NAMALWA (cell line): ENCODE measurements around the gene ACVR1.

Source experiments
- DNase-seq: peaks from one replicate; pipeline ENCODE4 v3.0.0-alpha.2; 2015; ENCODE audit warnings: low spot score

The ACVR1 gene

DNA sequence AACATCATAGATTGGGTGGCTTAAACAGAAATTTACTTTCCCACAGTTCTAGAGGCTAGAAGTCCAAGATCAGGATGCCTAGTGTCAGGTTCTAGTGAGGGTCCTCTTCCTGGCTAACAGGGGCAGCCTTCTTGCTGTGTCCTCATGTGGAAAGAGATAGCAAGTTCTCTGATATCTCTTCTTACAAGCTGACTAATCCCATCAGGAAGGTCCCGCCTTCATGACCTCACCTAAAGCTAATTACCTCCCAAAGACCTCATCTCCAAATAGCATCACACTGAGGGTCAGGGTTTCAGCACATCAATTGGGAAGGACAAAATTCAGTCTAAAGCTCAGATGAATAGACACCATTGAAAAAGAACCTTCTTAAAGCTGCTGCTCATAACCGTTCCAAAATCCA, 22.9 kb downstream of the ACVR1 start:
- no peak for DNase-seq

GRCh38 chr2:157849591-157849990, 26.5 kb downstream of the ACVR1 start:
- no peak for DNase-seq

DNA sequence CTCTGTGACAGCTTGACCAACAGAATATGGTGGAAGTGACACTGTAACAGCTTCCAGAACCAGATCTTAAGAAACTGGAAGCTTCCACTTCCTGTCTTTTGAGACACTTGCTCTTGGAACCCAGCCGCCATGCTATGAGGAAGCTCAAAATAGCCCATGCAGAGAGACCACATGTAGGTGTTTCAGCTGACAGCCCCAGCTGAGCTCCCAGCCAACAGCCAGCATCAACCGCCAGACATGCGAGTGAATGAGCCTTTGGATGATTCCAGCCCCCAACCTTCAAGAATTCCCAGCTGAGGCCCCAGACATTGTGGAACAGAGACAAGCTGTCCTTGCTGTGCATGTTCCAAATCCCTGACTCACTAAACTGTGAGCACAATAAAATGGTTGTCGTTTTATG, 27.9 kb downstream of the ACVR1 start:
- no peak for DNase-seq

DNA sequence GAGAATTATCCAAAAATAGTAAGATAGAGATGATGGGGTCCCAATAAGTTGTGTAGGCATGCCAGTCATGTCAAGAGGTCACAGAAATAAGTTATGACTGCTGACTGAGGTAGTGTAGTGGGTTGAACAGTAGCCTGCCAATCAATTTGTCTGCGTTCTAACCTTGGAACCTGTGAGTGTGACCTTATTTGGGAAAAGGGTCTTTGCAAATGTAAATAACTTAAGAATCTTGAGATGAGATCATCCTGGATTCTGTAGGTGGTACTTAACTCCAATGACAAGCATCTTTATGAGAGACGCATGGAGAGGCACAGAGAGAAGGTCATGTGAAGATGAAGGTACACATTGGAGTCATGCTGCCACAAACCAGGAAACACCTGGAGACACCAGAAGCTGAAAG, 31.0 kb downstream of the ACVR1 start:
- no peak for DNase-seq

DNA sequence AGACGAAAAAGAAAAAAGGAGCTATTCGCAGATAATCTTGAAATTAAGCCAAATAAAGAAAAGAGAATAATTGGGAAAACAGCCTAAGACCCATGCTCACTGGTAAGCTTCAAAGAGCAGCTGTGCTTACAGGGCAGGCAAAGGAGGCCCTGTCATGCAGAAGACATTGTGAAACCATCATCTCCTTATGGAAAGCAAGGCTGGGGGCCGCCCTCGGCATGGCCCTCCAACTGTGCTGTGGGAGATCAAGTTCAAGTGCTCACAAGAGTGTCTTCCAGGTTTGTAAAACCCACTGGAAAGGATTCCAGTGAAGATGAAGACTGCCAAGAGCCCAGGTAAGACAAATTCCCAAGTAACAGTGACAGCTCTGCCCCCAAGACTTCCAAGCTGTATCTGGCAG, 32.2 kb downstream of the ACVR1 start:
- no peak for DNase-seq

GRCh38 chr2:157843081-157843480, 33.0 kb downstream of the ACVR1 start:
- no peak for DNase-seq

DNA sequence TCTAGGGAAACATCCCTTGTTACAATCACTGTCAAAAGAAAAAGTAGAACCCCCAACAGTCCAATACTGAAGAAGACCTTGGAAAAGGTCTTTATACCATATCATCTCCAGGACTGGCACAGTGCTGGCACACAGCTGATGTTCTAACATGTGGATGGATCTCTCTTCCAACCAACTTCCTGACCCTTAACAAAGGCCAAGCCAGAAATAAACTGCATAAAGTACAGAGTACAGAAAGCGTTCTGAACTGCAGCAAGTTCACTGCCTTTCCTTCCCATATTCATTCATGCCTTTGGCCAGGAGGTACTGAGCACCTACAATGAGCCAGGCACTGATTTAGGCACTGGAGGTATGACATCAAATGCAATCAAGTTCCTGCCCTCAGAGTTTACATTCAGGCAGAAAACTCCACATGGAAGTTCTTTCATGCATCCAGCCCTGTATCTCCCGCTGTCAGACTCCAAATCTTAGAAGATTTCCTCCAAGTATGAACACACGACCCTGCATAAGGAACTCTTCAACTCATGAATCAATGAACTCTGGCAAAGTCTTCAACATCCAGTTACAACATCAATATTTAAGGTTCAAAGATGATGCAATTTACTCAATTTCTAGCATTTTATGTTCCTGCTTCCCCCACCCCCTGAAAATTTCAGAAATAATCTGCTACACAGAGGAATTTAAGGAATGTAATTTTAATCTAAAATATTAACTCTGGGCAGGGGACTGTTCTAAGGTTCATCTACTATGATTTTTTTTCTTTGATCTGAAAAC, 33.8 kb downstream of the ACVR1 start:
- no peak for DNase-seq

DNA sequence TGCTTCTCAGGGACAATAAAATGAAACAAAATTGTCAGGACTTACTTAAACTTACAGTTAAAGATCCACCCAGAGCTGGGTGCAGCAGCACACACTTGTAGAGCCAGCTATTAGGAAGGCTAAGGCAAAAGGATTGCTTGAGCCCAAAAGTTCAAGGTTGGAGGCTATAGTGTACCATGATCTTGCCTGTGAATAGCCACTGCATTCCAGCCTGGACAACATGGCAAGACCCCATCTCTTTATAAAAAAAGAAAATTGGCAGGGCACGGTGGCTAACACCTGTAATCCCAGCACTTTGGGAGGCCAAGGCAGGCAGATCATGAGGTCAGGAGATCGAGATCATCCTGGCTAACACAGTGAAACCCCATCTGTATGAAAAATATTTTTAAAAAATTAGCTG, 34.6 kb downstream of the ACVR1 start:
- no peak for DNase-seq

DNA sequence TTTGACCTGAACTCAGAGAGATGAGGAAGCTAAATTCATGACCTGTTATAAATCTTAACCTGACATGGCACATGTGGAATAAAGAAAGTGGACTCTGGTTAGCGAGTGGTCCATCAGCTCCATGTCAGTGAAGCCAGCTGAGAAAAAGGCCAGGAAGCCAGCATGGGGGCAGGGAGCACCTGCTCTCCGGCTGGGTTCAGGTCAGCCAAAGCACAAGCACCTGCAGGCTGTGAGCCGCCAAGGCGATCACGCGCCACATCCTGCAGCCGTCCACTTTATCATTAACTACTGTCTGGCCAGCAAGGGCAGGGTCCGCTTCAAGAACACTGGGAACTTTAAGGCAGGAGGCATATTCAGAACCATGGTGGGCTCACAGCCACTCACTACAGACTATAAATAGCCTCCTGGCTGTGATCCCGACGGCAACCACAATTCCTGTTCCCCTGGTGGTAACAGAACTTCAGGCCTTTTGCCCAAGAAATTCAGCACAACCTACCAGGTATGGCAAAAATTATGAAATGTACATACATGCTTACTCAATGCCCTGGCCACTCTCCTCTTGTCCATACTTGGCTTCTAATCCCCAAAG, 35.5 kb downstream of the ACVR1 start:
- no peak for DNase-seq

DNA sequence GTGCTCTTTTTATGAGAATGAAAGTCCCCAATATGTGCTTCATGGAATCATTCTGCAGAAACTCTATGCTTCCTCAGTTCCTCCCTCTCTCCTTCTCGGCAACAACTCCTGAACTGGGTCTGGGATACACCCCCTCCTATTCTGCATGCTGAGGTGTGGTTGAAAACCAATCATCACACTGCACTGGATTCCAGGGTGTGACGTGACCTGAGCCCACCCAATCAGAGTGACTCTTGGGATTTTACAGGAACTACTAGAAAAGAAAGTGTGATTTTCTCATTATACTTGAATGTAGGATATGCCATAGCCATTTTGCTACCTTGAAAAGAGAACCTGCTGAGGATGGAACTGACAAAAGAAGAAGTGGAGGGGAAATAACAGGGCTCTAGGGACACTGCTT, 36.3 kb downstream of the ACVR1 start:
- DNase-seq = no peak

GRCh38 chr2:157839162-157839801, 36.8 kb downstream of the ACVR1 start:
- no peak for DNase-seq

GRCh38 chr2:157838442-157839161, 37.5 kb downstream of the ACVR1 start:
- DNase-seq = no peak

- DNase-seq = no peak
Measured at GRCh38 chr2:157837851-157838441, 38.2 kb downstream of the ACVR1 start.

DNA sequence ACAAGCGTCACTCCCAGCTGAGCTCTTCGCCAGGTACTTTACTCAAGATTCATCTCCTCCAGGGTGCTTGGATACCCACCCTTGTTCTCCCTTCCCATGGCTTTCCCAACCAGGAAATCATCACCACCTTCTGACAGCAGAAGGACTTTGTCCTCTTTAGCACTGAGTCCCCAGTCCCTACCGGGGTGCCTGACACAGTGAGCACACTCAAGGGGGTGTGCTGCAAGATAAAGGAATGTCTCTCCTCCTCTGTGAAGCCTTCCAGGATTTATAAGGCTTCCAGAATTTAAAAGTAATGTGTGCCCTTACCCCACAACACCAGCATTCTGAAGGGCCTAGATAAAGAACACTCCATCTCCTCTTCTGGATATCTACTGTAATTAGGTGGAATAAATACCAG, 39.6 kb downstream of the ACVR1 start:
- DNase-seq = no peak

DNA sequence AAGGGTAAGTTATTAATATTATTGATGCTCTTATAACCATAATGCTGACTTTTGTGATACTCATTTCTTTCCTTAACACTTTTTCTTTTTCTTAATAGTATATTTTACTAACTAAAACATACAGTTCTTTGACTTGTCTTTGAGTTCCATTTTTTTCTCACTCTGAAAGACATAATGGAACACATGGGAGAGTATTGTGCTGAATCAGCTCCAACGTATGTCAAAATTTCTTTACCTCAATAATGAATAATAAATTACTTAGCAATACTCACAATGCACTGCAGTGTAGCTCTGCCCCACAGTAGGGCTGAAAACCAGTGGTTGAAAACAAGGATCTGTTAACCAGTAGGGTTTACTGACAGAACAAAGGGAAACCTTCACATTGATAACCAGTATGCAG, 40.7 kb downstream of the ACVR1 start:
- DNase-seq = no peak

DNA sequence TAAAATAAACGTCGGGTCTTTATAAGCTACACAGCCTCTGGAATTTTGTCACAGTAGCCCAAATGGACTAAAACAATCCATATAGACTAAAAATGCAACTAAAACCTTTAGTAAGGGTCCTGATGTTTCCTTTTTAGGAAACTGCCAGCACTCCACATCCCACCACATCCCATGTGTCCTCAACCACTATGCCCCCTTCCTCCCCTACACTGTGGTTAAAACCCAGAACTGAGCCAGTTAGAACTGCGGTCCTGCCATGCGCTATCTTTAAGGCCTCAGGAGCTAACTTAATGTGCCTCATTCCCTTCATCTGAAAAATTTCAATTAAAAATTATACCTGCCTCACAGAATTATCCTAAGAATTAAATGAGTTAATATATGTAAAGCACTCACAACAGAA, 41.1 kb downstream of the ACVR1 start:
- no peak for DNase-seq

DNA sequence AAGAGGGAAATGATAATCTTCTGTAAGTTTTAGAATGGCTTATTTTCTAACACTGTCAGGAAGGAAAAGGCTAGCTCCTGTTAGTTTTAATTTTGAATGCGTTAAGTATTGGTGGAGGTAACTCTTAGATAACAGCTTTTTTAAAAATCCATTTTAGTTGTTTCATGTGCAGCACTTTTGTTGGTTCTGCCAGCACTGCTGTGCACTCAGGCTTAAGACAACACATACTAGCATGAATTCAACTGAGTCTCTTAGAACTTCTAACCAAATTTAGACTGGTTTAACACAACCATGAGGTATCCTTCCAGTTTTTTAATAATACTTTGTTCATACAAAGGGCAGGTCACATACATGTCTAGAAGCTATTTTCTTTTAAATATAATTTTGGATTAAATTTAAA, 42.4 kb downstream of the ACVR1 start:
- DNase-seq = no peak

- no peak for DNase-seq
Measured at GRCh38 chr2:157831573-157832315, 44.4 kb downstream of the ACVR1 start.

DNA sequence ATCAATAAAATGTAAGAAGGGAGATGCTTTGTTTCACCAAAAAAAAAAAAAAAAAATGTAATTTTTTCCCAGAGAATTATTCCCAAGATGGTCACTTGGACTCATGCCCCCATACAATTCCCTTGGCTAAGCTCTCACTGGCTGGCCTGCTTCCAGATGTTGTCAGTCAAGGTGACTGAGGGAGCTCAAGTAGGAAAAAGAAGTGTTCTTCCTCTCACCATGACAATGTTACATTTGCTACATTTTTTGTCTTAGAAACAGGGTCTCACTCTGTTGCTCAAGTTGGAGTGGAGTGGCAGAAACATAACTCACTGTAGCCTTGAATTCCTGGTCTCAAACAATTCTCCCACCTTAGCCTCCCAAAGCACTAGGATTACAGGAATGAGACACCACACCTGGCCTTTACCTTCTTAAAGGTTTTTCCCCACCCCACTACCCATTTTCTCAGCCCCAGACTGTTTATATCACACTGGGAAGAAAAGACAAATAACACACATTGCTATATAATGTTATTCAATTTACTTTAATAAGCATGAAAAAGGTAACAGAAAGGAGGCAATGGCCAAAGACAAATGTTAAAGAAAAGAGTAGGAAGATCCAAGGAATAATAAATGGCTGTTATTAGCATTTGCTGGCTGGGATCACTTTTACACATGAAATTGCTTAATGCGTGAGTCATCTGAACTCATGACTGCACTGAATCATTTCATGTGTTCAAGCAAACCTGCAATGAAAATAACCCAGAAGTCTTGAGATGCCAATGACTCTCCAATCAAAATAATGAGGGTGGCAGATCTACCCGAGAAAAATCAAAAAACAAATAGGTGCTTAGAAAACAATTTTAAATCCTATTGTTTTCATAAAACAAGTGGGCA, 45.2 kb downstream of the ACVR1 start:
- no peak for DNase-seq

GRCh38 chr2:157830266-157830665, 45.9 kb downstream of the ACVR1 start:
- DNase-seq = no peak

GRCh38 chr2:157827377-157827776, 48.8 kb downstream of the ACVR1 start:
- DNase-seq = no peak
